ENCODE data around the gene LRP3.

The LRP3 gene

DNA sequence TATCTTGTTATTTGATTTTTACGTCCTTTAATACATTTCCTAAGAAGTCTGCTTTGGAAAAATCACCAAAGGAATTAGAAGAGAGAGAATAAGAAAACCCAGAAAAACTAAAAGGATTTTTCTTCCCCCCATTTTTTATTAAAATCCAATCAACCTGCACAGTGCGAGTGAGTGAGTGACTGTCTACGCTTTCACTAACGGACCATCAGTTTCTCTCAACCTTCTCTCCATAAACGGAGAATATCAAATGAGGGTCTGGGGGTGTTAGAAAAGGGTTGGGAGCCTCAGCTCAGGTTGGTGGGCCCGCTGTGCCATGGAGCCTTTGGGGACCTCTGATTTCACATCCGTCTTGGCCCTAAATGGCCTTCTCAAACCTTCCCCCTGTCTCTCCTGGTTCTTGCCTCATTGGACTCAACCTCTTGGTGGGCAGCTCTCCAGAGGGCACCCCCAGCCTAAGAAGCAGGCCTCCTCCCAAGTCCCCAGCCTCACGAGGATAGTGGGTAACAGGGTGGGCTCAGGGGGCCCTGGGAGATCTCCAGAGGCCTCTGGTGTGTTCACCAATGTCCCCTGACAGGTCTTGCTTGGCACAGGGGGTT is 763 bp upstream of the LRP3 start:
- Histone ChIP-seq H3K4me3 (ENCODE audit: low read length) (no peak overlapping the region), H3K27me3 (ENCODE audit: control insufficient read depth, low read length) (no peaks in the 10 kb centered on the region), H4K20me1 (ENCODE audit: control insufficient read depth, insufficient read depth, low read depth, low read length) (no peaks in the 10 kb centered on the region), H3F3A (ENCODE audit: control insufficient read depth, insufficient read depth) (no peaks in the 10 kb centered on the region), H3K9me2 (replicated peaks; ENCODE audit: control insufficient read depth, low read length) (no peaks in the 10 kb centered on the region), H3K4me2 (ENCODE audit: low read length) (no peak overlapping the region), H3K79me2 (ENCODE audit: control insufficient read depth, low read length) (no peaks in the 10 kb centered on the region), H3K36me3 (ENCODE audit: control insufficient read depth, low read length) (no peaks in the 10 kb centered on the region), H3K9me3 (ENCODE audit: control insufficient read depth, insufficient read depth, low read length) (no peaks in the 10 kb centered on the region), H3K27ac (ENCODE audit: low read depth, low read length) (no peak overlapping the region), H3K4me1 (ENCODE audit: control insufficient read depth, low read length) (no peaks in the 10 kb centered on the region)
- TF ChIP-seq EZH2phosphoT487 (IDR thresholded peaks at IDR 0.05; ENCODE audit: borderline replicate concordance, low read length): no peak
- TF ChIP-seq, protein P1, sequence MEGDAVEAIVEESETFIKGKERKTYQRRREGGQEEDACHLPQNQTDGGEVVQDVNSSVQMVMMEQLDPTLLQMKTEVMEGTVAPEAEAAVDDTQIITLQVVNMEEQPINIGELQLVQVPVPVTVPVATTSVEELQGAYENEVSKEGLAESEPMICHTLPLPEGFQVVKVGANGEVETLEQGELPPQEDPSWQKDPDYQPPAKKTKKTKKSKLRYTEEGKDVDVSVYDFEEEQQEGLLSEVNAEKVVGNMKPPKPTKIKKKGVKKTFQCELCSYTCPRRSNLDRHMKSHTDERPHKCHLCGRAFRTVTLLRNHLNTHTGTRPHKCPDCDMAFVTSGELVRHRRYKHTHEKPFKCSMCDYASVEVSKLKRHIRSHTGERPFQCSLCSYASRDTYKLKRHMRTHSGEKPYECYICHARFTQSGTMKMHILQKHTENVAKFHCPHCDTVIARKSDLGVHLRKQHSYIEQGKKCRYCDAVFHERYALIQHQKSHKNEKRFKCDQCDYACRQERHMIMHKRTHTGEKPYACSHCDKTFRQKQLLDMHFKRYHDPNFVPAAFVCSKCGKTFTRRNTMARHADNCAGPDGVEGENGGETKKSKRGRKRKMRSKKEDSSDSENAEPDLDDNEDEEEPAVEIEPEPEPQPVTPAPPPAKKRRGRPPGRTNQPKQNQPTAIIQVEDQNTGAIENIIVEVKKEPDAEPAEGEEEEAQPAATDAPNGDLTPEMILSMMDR (IDR thresholded peaks at IDR 0.05; ENCODE audit: low read depth, low read length, poor library complexity, severe bottlenecking): no peak

DNA sequence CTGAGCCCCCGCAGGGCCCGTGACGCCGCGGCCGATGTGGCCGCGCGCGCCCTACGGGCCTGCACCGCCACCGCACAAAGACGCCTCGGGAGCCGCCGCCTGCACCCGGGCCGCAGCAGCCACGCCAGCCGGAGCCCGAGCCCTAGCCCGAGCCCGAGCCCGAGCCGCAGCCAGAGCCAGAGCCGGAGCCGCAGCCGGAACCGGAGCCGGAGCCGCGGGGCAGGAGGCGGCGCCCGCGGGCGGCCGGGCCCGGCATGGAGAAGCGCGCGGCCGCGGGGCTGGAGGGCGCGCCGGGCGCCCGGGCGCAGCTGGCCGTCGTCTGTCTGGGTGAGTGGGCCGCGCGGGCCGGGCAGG is 379 bp downstream of the LRP3 start:
- H3K4me2 ChIP-seq (ENCODE audit: low read length): no peak overlapping the region
- H3K9me2 ChIP-seq (replicated peaks; ENCODE audit: control insufficient read depth, low read length): no peaks in the 10 kb centered on the region
- no peaks in the 10 kb centered on the region for H3K9me3 ChIP-seq (ENCODE audit: control insufficient read depth, insufficient read depth, low read length)
- no peaks in the 10 kb centered on the region for H3F3A ChIP-seq (ENCODE audit: control insufficient read depth, insufficient read depth)
- H3K27ac ChIP-seq (ENCODE audit: low read depth, low read length): no peak overlapping the region
- no peaks in the 10 kb centered on the region for H3K36me3 ChIP-seq (ENCODE audit: control insufficient read depth, low read length)
- no peak overlapping the region for H3K4me3 ChIP-seq (ENCODE audit: low read length)
- no peaks in the 10 kb centered on the region for H3K79me2 ChIP-seq (ENCODE audit: control insufficient read depth, low read length)
- H4K20me1 ChIP-seq (ENCODE audit: control insufficient read depth, insufficient read depth, low read depth, low read length): no peaks in the 10 kb centered on the region
- no peaks in the 10 kb centered on the region for H3K4me1 ChIP-seq (ENCODE audit: control insufficient read depth, low read length)
- TF ChIP-seq, protein P1 (IDR thresholded peaks at IDR 0.05; ENCODE audit: low read depth, low read length, poor library complexity, severe bottlenecking): no peak
- no peak for TF ChIP-seq EZH2phosphoT487 (IDR thresholded peaks at IDR 0.05; ENCODE audit: borderline replicate concordance, low read length)
- no peaks in the 10 kb centered on the region for H3K27me3 ChIP-seq (ENCODE audit: control insufficient read depth, low read length)

DNA sequence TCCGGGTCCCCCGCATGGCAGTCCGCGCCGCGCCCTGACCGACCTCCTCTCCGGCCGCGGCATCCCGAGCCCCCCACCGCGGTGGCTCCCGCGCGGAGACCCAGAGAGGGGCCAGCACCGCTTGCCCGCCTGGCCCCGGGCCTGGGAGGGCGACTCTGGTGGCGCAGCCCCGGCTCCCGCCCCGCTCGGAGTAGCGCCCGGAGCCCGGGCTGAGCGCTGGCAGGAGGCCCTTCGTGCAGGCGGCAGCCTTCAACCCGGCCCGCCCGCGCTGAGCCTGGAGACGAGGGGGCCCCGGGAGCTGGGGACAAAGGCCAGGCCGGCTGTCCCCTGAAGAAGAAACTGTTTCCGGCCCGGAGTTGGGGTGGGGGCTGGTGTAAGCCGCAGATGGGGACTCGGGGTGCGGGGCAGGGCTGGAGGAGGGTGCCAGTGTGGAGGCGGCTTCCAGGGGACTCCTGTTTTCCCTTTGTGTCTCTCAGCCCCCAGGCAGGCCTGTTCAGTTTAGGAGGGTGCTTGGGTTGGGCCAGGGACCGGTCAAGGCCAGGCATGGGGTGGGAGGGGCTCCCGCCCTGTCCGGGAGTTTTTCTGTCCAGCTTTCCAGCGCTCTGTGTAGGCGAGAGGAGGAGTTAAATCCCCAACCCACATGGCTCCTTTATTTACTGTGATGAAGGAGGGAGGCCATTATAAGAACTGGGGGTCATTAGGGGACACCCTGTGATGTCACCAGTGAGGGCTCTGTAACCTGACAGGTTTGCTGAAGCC is 935 bp downstream of the LRP3 start:
- no peak overlapping the region for H3K4me3 ChIP-seq (ENCODE audit: low read length)
- no peak overlapping the region for H3K27ac ChIP-seq (ENCODE audit: low read depth, low read length)
- no peaks in the 10 kb centered on the region for H3K36me3 ChIP-seq (ENCODE audit: control insufficient read depth, low read length)
- H3K9me3 ChIP-seq (ENCODE audit: control insufficient read depth, insufficient read depth, low read length): no peaks in the 10 kb centered on the region
- no peak overlapping the region for H3K4me2 ChIP-seq (ENCODE audit: low read length)
- no peak for TF ChIP-seq EZH2phosphoT487 (IDR thresholded peaks at IDR 0.05; ENCODE audit: borderline replicate concordance, low read length)
- TF ChIP-seq, protein P1 (IDR thresholded peaks at IDR 0.05; ENCODE audit: low read depth, low read length, poor library complexity, severe bottlenecking): no peak
- H3K4me1 ChIP-seq (ENCODE audit: control insufficient read depth, low read length): no peaks in the 10 kb centered on the region
- H3K27me3 ChIP-seq (ENCODE audit: control insufficient read depth, low read length): no peaks in the 10 kb centered on the region
- no peaks in the 10 kb centered on the region for H3K79me2 ChIP-seq (ENCODE audit: control insufficient read depth, low read length)
- no peaks in the 10 kb centered on the region for H4K20me1 ChIP-seq (ENCODE audit: control insufficient read depth, insufficient read depth, low read depth, low read length)
- H3F3A ChIP-seq (ENCODE audit: control insufficient read depth, insufficient read depth): no peaks in the 10 kb centered on the region
- H3K9me2 ChIP-seq (replicated peaks; ENCODE audit: control insufficient read depth, low read length): no peaks in the 10 kb centered on the region

Data from DOHH2 (cell line).